CD4-positive, alpha-beta T cell treated with Interleukin-17A for 4 hours (primary cell): Measurements from ENCODE around the gene ANKS1B.
"Not testable (repeated sequence)": the region's sequence is repeated elsewhere in the genome, so short reads cannot be mapped to it uniquely, and the experiment has no call there.

Experiments used
- DNase-seq: peaks from one replicate; pipeline ENCODE4 v3.0.0-alpha.2; 2020; ENCODE audit warnings: mixed read lengths

Gene ANKS1B

GRCh38 chr12:99984271-99985128, at the start of gene ANKS1B:
Gene ANKS1B (minus strand): TSS chr12:99984936. CDS start chr12:99984237, 699 bp downstream.
- DNase-seq = no peak

DNA sequence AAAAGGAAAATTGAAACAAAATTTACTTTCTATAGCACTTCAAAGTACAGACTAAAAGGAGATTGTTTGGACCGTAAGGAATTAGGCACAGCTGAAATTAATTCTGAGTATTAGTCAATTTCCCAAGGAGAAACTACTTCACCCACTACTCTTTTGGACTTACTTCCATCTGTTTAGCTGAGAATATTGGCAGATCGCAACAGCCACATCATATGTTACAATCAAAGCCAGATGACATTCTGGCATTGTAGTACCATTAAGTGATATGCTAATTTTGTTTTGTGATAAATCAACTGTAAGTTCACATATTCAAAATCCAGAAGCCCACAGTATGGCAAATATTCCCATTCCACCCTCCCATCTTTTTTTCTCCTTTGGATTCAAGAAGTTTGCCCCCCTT, 47.1 kb upstream of the ANKS1B start:
- no peak for DNase-seq

DNA sequence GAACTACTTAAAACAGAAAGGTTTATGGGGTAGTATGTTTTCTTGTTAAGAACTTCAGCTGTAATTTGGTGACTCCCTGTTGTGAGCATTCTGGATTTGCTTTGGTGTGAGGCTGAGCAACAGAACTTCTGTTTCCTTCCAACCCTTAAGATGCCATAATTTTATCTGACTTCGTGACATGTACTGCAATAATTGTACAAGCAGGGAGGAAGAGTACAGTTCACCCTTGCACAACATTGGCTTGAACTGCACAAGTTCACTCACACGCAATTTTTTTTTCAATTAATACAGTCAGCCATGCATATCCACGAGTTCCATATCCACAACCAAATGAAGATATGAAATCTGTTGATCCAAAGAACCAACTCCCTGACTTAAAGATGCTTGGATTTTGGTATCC, 42.9 kb upstream of the ANKS1B start:
- no peak for DNase-seq

GRCh38 chr12:100026241-100026640, 41.5 kb upstream of the ANKS1B start:
- no peak for DNase-seq

- DNase-seq = no peak
Measured at GRCh38 chr12:100024974-100025555, 40.3 kb upstream of the ANKS1B start.

DNA sequence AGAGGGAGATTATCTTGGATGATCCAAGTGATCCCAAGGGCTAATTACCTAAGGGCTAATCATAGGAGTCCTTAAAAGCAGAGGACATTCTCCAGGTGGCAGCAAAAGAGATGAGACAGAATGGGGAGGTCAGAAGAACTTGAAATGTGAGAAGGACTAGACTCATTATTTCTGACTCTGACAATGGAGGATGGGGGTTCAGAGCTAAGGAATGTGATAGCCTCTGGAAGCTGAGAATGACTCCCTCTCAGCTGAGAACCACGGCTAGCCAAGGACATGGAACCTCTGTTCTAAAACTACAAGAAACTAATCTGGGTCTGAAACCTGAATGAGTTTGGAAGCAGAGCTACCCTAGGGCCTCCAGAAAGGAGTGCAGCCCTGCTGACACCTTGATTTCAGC, 35.6 kb upstream of the ANKS1B start:
- no peak for DNase-seq

- no peak for DNase-seq
Measured at GRCh38 chr12:100017056-100017455, 32.3 kb upstream of the ANKS1B start.

- DNase-seq = not testable (repeated sequence)
Measured at GRCh38 chr12:100016304-100016703, 31.6 kb upstream of the ANKS1B start.

DNA sequence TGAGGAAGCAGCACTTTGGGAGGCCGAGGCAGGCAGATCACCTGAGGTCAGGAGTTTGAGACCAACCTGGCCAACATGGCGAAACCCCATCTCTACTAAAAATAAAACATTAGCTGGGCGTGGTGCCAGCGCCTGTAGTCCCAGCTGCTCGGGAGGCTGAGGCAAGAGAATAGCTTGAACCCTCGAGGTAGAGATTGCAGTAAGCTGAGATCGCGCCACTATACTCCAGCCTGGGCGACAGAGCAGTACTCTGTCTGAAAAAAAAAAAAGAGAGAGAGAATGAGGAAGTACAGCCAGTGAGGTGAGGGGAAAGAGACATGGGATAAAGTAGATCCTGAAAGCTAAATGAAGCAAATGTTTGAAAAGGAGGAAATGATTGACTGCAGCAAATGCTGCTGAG, 21.1 kb upstream of the ANKS1B start:
- not testable (repeated sequence) for DNase-seq

DNA sequence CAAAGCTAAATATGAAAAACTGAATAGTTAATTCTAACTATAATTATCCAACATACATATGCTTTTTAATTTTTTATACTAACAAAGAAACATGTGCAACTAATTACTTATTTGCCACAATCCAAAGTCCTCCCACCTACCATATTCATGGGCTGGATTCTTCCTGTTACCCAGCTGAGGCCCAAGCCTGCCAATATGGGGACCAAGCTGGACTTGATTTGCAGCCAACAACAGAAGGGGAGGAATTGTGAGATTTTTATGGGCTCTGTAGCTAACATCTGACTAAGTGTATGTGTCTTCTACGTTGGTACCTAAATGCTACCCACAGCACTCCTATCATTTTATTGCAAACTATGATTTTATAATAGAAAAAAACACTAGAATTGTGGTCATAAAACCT, 13.1 kb upstream of the ANKS1B start:
- DNase-seq = no peak

DNA sequence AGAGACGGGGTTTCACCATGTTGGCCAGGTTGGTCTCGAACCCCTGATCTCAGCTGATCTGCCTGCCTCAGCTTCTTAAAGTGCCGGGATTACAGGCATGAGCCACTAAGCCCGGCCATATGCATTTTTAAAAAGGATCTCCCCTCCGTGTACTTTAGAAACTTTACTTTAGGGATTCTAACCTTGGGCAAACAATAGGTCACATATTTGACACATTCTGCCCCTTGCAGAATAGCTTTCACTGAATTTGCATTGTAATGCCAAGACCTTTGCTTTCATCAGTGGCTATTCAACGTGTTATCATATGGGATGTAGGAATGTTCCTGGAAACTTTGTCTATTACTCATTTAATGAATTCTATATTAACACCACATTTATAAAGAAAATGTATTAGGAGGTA, 11.4 kb upstream of the ANKS1B start:
- DNase-seq = no peak

DNA sequence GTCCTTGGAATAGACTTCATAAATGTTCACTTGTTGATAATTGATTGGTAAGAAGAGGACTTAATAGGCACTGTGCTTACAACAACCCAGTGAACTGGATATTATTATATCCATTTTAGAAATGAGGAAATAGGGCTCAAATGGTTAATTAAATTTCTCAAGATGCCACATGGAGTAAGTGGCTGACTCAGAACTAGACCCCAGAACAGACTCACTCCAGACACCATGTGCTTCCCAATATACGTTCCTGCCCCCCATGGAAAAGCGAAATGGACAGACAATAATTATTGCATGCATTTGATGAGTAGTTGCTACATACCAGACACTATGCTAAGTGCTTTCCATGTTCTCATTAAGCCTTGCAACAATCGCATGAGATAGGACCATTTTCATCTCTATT, 895 bp upstream of the ANKS1B start:
- no peak for DNase-seq

- no peak for DNase-seq
Measured at GRCh38 chr12:99985129-99985570, 414 bp upstream of the ANKS1B start.

DNA sequence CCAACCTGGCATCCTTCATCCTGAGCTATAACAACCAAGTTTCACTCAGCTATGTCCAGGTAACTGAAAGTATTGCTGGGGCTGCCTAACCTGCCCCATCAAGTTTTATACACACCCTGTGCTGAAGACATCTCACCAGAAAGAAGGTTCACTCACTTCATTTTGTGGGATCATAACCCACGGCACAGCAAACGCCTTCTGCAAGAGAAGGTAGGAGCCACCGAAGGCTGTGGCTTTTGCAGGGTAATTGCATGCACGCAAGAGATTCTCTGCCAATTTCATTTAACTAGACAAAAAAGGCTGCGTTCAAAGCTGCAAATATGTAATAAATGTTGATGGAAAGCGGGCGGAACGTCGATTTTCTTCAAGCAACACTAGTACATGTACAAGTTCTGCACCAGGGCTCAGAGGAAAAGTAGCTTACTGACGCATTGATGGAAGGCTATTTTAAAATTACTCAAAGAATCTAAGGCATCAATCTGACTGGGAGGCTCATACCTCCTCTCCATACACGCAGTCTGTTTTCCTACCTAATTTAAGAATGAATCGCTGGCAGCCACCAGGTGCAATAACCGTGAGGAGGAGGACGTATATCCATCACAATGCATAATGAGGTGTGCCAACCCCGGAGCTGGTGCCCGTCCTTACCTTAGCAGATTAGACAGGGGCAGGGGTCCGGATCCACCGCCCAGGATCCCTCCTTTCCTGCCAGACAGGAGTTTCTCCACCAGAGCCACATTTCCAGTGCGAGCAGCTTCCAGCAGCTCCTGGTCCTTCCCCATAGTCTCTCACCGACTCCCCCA, 1.1 kb downstream of the ANKS1B start:
- no peak for DNase-seq

DNA sequence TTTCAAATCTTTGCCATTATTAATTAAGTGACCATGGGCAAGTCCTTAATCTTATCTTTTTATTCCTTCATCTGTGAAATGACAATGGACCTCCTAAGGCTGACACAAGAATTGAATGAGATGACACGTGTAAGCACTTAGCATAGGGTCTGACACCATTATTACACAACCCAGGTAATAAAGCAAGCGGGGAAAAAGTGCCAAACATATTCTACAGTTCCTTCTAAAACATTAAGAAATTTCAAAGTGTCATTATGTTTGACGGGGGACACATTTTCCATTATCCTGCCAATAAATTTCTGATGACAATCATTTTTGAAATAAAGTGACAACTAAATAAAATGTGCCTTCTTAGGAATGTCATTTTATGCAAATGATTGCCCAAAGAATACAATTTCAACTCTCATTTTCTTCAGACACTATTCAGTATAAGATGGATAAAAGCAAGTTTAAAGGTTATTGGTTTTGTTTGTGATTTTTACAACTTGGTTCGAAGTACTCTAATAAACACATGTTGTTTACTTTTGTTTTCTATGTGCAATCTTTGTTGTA, 3.0 kb downstream of the ANKS1B start:
- DNase-seq = no peak

DNA sequence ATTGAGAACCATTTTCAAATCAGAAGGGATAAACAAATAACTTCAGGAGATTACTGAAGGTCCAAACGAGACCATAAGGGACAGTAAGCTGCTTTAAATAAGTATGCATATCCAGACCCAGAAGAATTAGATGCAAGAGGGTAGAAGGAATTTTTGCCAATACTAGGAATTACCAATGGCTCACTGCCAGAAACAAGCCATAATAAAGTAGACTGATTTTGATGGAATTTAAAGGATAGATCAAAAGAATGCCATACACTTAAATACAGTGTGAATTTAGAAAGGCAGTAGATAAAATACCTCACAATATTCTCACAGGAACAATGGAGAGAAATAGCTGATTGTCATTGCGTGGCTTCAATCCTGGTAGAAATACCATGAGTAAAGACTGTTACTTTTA, 5.3 kb downstream of the ANKS1B start:
- DNase-seq = no peak

DNA sequence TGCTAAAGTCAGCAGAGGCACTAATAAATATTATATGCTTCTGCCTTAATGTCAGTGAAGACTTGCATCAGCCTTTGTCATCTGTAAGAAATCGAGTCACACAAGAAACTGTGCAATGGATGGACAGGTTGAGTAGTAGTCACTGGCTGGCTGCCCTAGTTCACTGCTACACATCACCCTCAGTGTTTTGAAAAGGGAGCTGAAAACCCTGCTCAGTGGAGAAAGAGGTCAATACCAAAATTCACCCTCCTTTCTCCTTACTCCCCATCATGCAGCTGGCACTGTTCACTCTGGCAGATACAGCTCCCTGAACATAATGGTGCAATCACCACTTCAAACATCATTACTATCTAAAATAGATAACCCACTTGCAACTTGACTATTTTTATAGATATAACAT, 6.6 kb downstream of the ANKS1B start:
- no peak for DNase-seq

- DNase-seq = no peak
Measured at GRCh38 chr12:99977550-99977949, 7.2 kb downstream of the ANKS1B start.

- DNase-seq = no peak
Measured at GRCh38 chr12:99976762-99977161, 8.0 kb downstream of the ANKS1B start.

GRCh38 chr12:99975321-99975720, 9.4 kb downstream of the ANKS1B start:
- DNase-seq = no peak

- no peak for DNase-seq
Measured at GRCh38 chr12:99974146-99974545, 10.6 kb downstream of the ANKS1B start.

- no peak for DNase-seq
Measured at GRCh38 chr12:99966429-99966828, 18.3 kb downstream of the ANKS1B start.

DNA sequence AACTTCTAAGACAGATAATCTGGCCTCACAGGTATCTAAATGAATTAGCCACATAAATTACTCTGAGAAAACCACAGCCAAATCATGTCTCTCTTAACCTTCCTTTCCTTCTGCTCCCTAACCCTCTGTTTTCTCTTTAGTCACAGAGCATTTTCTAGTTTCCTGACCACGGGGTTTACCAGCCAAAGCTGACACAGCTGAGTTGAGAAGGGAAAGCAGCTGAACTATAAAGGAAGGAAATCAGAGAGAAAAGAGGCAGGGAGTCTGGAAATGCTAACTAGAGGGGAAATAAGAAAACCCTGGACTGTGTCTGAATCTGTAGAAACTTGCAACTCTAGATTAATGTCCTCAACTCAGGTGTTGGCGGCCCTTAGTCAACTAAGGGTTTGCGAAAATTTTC, 24.4 kb downstream of the ANKS1B start:
- DNase-seq = no peak
